IPS-15b (cell line): Measurements from ENCODE around the gene CLEC4G.
"Not testable (repeated sequence)": the region's sequence is repeated elsewhere in the genome, so short reads cannot be mapped to it uniquely, and the experiment has no call there.

Experiments
- H3K27me3 ChIP-seq: one replicate; pipeline ENCODE4 v1.6.1; 2013; ENCODE audit warnings: low read length; ENCODE audit not compliant: control insufficient read depth, insufficient read depth
- H3K36me3 ChIP-seq: one replicate; pipeline ENCODE4 v1.6.1; 2013; ENCODE audit warnings: low read length; ENCODE audit not compliant: control insufficient read depth, insufficient read depth
- H3K4me1 ChIP-seq: one replicate; pipeline ENCODE4 v1.6.1; 2013; ENCODE audit warnings: mild to moderate bottlenecking, low read length; ENCODE audit not compliant: control insufficient read depth, insufficient read depth
- H3K4me3 ChIP-seq: one replicate; pipeline ENCODE4 v1.5.1; 2013; ENCODE audit warnings: low read depth, low read length
- H3K9ac ChIP-seq: one replicate; pipeline ENCODE4 v1.6.1; 2013; ENCODE audit warnings: low read depth, mild to moderate bottlenecking, low read length
- H3K9me3 ChIP-seq: one replicate; pipeline ENCODE4 v1.6.1; 2013; ENCODE audit warnings: mild to moderate bottlenecking, low read length; ENCODE audit not compliant: control insufficient read depth, insufficient read depth

The CLEC4G gene

DNA sequence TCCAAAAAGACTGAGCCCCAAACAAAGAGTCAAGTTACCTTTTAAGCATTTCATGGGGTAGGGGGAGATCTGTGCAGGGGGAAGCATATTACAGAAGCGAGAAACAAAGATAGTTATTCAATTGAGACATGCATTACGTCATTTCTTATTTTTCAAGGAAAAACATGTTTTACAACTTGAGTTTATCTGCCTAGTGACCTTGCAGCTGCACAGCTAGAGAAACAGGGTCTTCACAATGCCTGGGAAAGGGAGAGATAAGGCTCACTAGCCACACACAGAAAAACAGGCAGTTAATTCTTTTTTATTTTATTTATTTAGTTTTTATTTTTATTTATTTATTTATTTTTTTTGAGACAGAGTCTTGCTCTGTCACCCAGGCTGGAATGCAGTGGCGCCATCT lies 32.2 kb upstream of the CLEC4G start:
- not testable (repeated sequence) for H3K9ac ChIP-seq, H3K4me3 ChIP-seq, H3K9me3 ChIP-seq, H3K36me3 ChIP-seq, H3K4me1 ChIP-seq, H3K27me3 ChIP-seq

DNA sequence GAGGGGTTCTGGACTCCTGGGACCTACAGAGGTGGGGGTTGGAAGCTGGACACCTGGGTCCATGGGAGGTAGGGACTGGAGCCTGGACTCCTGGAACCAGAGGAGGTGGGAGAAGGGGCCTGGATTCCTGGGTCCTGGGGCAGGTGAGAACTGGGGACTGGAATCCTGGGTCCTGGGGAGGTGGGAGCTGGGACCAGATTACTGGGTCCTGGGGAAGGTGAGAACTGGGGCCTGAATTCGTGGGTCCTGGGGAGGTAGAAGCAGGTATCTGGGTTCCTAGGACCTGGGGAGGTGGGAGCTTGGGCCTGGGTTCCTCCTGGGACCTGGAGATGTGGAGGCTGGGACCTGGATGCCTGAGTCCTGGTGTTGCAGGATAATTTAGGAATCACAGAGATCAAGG lies 31.8 kb upstream of the CLEC4G start:
- Histone ChIP-seq H3K9me3 (no peaks in the 10 kb centered on the region), H3K4me3 (no peak overlapping the region), H3K9ac (no peak overlapping the region), H3K4me1 (no peaks in the 10 kb centered on the region), H3K36me3 (no peaks in the 10 kb centered on the region), H3K27me3 (no peaks in the 10 kb centered on the region)

DNA sequence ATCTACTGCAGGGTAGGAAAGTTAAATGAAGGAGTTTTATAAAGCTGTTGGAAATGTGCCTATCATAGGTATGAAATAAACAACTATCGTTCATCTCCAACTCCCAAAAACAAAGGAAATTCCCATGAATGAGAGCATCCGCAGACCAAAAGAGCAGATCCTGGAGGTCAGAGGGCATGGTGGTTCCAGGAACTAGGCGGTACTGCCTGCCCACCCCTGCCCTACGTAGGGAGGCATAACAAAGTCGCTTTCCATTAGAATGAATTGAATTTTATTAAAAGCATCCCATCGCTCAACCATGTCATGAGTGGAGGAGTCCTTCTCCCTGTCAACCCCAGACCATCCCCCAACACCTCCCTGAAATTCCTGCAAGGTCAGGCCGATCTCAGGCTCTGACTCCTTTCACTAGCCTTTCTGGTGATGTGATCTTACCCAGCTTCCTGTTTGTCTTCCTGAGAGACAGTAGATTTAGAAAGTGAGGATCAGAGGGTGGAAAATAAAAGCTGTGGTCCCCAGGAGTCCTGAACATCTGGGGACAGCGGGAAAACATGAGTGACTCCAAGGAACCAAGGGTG lies 30.9 kb upstream of the CLEC4G start, which contains the start of gene CLEC4M:
TSS of gene CLEC4M (plus strand) at position 525 of the 575 bp plus-strand sequence. CDS start at position 549, 24 bp downstream.
- Histone ChIP-seq H3K4me3 (no peak within 1 kb of the TSS), H3K9ac (no peak within 1 kb of the TSS)

DNA sequence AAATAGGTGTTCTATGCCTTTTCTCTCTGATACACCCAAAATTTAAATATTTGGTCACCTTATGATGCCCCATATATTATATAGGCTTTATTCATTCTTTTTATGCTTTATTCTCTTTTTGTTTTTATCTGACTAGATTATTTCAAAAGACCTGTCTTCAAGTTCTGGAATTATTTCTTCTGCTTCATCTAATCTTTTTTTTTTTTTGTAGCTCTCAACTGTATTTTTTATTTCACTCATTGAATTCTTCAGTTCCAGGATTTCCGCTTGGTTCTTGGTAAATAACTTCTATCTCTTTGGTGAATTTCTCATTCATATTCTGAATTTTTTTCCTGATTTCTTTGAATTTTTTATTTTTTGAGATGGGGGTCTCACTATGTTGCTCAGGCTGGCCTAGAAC lies 27.2 kb upstream of the CLEC4G start:
- H3K9ac ChIP-seq: no peak overlapping the region
- H3K4me1 ChIP-seq: no peaks in the 10 kb centered on the region
- no peak overlapping the region for H3K4me3 ChIP-seq
- H3K9me3 ChIP-seq: peaks cover 8% of the 10 kb centered on the region
- H3K27me3 ChIP-seq: no peaks in the 10 kb centered on the region
- H3K36me3 ChIP-seq: no peaks in the 10 kb centered on the region

More for the DNA sequence above, 30.9 kb upstream of the CLEC4G start, which contains the start of gene CLEC4M:
- H3K4me1 ChIP-seq: no peaks in the 10 kb centered on the region
- H3K36me3 ChIP-seq: no peaks in the 10 kb centered on the region
- peaks cover under 1% of the 10 kb centered on the region for H3K9me3 ChIP-seq
- H3K27me3 ChIP-seq: no peaks in the 10 kb centered on the region

DNA sequence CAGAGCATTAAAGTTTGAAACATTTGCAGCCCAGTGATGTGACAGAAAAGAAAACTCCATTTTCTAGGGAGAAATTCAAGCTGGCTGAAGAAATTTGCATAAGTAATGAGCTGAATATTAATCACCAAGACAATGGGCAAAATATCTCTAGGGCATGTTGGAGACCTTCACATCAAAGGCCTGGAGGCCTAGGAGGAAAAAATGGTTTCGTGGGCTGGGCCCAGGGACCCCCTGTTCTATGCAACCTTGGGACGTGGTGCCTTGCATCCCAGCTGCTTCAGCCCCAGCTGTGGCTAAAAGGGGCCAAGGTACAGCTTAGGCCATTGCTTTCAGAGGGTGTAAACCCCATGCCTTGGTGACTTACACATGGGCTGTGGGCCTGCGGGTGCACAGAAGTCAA lies 25.4 kb upstream of the CLEC4G start:
- Histone ChIP-seq H3K4me1 (no peaks in the 10 kb centered on the region), H3K36me3 (no peaks in the 10 kb centered on the region), H3K9ac (no peak overlapping the region), H3K4me3 (no peak overlapping the region), H3K27me3 (no peaks in the 10 kb centered on the region), H3K9me3 (peaks cover 8% of the 10 kb centered on the region)

DNA sequence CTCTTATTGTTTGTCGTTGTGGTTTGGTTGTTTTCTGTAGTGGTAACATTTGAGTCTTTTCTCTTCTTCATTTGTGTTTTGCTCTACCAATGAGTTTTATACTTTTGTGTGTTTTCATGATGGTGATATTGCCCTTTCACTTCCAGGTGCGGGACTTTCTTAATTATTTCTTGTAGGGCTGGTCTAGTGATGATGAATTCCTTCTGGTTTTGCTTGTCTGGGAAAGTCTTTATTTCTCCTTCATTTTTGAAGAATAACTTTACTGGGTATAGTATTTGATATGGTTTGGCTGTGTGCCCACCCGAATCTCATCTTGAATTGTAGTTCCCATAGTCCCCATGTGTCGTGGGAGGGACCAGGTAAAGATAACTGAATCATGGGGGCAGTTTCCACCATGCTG lies 24.3 kb upstream of the CLEC4G start:
- Histone ChIP-seq H3K4me1 (no peaks in the 10 kb centered on the region), H3K36me3 (no peaks in the 10 kb centered on the region), H3K4me3 (no peak overlapping the region), H3K9ac (no peak overlapping the region), H3K27me3 (no peaks in the 10 kb centered on the region), H3K9me3 (peaks cover 8% of the 10 kb centered on the region)

DNA sequence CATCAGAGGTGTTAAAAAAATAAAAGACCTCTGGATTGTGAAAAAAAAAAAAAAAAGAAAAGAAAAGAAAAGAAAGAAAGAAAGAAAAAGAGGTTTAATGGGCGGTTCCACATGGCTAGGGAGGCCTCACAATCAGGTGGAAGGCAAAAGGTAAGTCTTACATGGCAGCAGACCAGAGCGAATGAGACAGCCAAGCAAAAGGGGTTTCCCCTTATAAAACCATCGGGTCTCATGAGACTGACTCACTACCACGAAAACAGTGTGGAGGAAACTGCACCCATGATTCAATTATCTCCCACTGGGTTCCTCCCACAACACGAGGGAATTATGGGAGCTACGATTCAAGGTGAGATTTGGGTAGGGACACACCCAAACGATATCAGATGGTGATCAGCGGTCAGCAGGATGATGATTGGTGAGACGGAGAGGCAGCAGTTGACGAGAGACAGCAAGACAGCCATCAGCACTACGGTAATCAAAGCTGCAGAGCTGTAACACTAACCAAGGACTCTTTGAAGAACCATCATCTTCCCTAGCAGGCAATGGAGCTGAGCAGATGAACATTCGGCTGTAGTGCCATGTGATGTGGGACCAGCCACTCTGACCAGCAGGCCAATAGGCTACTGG lies 19.4 kb upstream of the CLEC4G start:
- H3K4me1 ChIP-seq: peaks cover 8% of the 10 kb centered on the region
- no peaks in the 10 kb centered on the region for H3K27me3 ChIP-seq
- no peak overlapping the region for H3K9ac ChIP-seq
- no peaks in the 10 kb centered on the region for H3K36me3 ChIP-seq
- no peaks in the 10 kb centered on the region for H3K9me3 ChIP-seq
- no peak overlapping the region for H3K4me3 ChIP-seq

DNA sequence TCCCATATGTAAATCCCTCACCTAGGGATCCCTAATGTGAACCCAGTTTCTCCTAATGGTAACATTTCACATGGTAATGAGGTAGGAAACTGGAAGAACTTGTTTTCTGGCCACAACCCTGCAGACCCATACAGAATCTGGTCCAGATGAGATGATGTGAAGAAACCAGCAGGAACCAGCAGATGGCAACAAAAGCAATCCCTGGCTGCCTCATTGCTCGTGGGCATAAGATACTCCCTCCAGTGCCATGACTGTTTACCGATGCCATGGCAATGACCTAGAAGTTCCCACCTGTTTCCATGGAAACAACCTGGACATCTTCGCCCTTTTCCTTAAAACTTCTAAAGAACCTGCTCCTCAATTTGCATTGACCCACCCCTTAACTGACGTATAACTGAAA lies 16.8 kb upstream of the CLEC4G start:
- Histone ChIP-seq H3K9me3 (no peaks in the 10 kb centered on the region), H3K9ac (no peak overlapping the region), H3K4me1 (peaks cover 8% of the 10 kb centered on the region), H3K27me3 (no peaks in the 10 kb centered on the region), H3K36me3 (no peaks in the 10 kb centered on the region), H3K4me3 (no peak overlapping the region)

DNA sequence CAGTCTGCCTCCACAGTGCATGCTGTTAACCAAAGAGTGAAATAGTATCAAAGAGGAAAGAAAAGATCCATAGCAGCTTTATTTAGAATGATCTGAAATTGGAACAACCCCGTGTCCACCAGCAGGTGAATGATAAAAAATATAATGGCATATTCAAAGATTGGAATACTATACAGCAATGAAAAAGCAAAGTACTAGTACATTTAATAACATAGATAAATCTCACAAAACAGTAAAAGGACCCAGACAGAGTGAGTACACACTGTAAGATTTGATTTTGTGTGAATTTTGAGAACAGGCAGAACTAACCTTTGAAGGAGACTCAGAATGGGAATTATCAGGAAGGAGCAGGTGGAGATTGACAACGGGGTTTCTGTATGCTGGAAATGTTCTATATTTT lies 16.3 kb upstream of the CLEC4G start:
- Histone ChIP-seq H3K36me3 (no peaks in the 10 kb centered on the region), H3K4me1 (peaks cover 8% of the 10 kb centered on the region), H3K9ac (no peak overlapping the region), H3K27me3 (no peaks in the 10 kb centered on the region), H3K9me3 (no peaks in the 10 kb centered on the region), H3K4me3 (no peak overlapping the region)

DNA sequence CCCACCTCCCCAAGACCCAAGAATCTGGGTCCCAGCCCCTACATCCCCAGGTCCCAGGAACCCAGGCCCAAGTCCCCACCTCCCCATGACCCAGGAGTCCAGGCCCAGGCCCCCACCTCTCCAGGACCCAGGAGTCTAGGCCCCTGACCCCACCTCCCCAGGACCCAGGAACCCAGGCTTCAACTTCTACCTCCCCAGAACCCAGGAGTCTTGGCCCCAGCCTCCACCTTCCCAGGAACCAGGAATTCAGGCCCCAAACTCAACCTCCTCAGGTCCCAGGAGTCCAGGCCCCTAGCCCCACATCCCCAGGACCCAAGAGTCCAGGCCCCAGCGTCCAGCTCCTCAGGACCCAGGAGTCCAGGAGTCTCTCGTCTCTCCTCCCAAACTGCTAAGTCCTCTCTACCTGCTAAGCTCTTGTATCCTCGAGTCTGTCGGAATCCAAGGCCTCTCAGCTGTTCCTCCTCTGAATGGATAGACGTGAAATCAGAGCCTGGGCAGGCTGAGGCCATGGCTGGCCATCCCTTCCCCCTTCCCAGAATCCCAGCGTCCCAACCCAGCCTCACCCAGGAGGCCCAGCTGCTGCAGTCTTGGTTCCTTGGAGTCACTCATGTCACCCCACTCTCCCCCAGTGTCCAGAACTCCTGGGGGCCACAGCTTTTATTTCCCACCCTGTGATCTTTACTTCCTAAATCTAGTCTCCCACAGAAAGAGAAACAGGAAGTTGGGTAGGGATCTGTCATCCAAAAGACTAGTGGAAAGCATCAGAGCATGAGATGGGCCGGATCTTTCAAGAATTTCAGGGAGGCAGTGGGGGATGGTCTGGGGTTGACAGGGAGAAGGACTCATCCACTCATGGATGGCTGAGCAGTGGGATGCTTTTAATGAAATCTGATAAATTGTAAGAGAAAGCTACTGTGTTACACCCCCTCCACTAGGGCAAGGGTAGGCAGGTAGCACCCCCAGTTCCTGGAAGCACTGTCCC lies 15.3 kb upstream of the CLEC4G start, which contains the start of gene CD209:
TSS of gene CD209 (minus strand) at position 632 of the 982 bp plus-strand sequence. CDS start at position 609, 23 bp downstream.
- no peaks in the 10 kb centered on the region for H3K36me3 ChIP-seq
- H3K9ac ChIP-seq: no peak within 1 kb of the TSS
- no peak within 1 kb of the TSS for H3K4me3 ChIP-seq
- H3K9me3 ChIP-seq: no peaks in the 10 kb centered on the region
- H3K27me3 ChIP-seq: no peaks in the 10 kb centered on the region
- H3K4me1 ChIP-seq: peaks cover 8% of the 10 kb centered on the region

DNA sequence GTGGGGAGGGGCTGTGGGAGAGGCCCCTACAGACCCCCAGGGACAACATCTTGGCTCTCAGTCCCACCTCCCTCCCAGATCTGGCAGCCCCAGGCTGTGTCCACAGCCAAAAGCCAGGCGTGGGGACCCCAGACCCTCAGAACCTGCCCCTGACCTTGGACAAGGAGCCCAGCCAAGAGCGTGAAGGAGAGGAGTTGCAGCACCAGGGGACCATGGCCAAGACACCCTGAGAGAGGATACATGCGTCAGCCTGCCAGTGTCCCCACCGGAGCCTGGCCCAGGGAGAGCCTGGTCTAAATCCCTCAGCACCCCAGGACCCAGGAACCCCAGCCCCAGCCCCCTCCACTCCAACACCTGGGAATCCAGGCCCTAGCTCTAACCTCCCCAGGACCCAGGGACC lies 14.4 kb upstream of the CLEC4G start:
- not testable (repeated sequence) for H3K4me1 ChIP-seq, H3K27me3 ChIP-seq, H3K36me3 ChIP-seq, H3K4me3 ChIP-seq, H3K9ac ChIP-seq, H3K9me3 ChIP-seq
